Panc1 (cell line): ENCODE data around the gene PHLDB2. TPM values are rescaled to one million over a fixed set of nuclear protein-coding genes. Genes with fewer than 3 reads are reported as not detected.

Experiments
- ATAC-seq: fragments of 200-7000 bp; cut with Tn5 transposase; 2 replicates; pipeline ENCODE4 v1.9.1; 2020; ENCODE audit warnings: mild to moderate bottlenecking, moderate library complexity
- BruUV-seq: library from RNA; stranded (reverse); fragments of 400-500 nt; replicated peaks from 2 replicates; lab custom pipeline; 2021; lab: Mats Ljungman, UMichigan
- CTCF ChIA-PET: fragments of 300-600 bp; sonication (Branson Sonifier 250); formaldehyde crosslinking; loops from one replicate; lab custom pipeline; 2022; ENCODE audit warnings: antibody characterized with exemption; lab: Charles Lee
- POLR2A ChIA-PET: fragments of 300-600 bp; sonication (Branson Sonifier 250); formaldehyde crosslinking; loops from one replicate; lab custom pipeline; 2022; ENCODE audit warnings: antibody characterized with exemption; lab: Charles Lee
- DNase-seq: peaks from one replicate; pipeline ENCODE4 v3.0.0-alpha.2; 2010; ENCODE audit warnings: low read depth, low spot score
- H3K27ac ChIP-seq: 2 replicates; pipeline ENCODE4 v1.5.1; 2011; ENCODE audit warnings: mild to moderate bottlenecking, low read length, inconsistent platforms
- H3K27me3 ChIP-seq: fragments of 200-500 bp; sonication (Bioruptor generic); 2 replicates; pipeline ENCODE4 v1.6.0; 2014; ENCODE audit warnings: low read length, inconsistent platforms; ENCODE audit not compliant: control insufficient read depth, insufficient read depth
- H3K36me3 ChIP-seq: fragments of 200-500 bp; sonication (Bioruptor generic); 2 replicates; pipeline ENCODE4 v1.5.1; 2014; ENCODE audit warnings: inconsistent platforms, mild to moderate bottlenecking, low read length, moderate library complexity; ENCODE audit not compliant: control insufficient read depth, insufficient read depth
- H3K4me1 ChIP-seq: 2 replicates; pipeline ENCODE4 v1.5.1; 2011; ENCODE audit warnings: inconsistent platforms, mild to moderate bottlenecking, low read length, moderate library complexity; ENCODE audit not compliant: control insufficient read depth, insufficient read depth
- H3K4me3 ChIP-seq, 2 experiments: 2 replicates each; pipeline ENCODE4 v1.5.1; 2011 to 2012; ENCODE audit warnings: low read depth in 2 of 2, low read length in 2 of 2, mild to moderate bottlenecking in 2 of 2, inconsistent platforms in 1 of 2, moderate library complexity in 1 of 2
- H3K9me3 ChIP-seq: fragments of 200-500 bp; sonication (Bioruptor generic); 2 replicates; pipeline ENCODE4 v1.5.1; 2014; ENCODE audit warnings: low read depth, mild to moderate bottlenecking, inconsistent platforms, low read length, moderate library complexity; ENCODE audit not compliant: control insufficient read depth, insufficient read depth
- CTCF ChIP-seq: fragments of 450-650 bp; IDR thresholded peaks from 2 replicates; pipeline ENCODE4 v1.5.1; 2017; ENCODE audit warnings: mild to moderate bottlenecking
- POLR2AphosphoS5 ChIP-seq: IDR thresholded peaks from 2 replicates; pipeline ENCODE4 v1.6.1; 2012; ENCODE audit warnings: mild to moderate bottlenecking, low read depth, low read length, moderate library complexity
- SIN3A ChIP-seq: IDR thresholded peaks from 2 replicates; pipeline ENCODE4 v1.6.1; 2012; ENCODE audit warnings: low read depth, mild to moderate bottlenecking, low read length, moderate library complexity, borderline replicate concordance; ENCODE audit not compliant: insufficient read depth
- TCF7L2 ChIP-seq: IDR thresholded peaks from 2 replicates; pipeline ENCODE4 v1.6.1; 2011; ENCODE audit warnings: mild to moderate bottlenecking, low read depth, low read length, inconsistent platforms
- in situ Hi-C: cut with HindIII; loops from 2 replicates; pipeline ENCODE4 v1.10.0; 2016; ENCODE audit warnings: low sequenced_read_pairs, low pct_unique_long_range_greater_than_20kb
- intact Hi-C: fragments of 100-400 bp; cut with micrococcal nuclease; formaldehyde crosslinking; loops from one replicate; pipeline ENCODE4 v1.10.0; 2022; ENCODE audit not compliant: unreplicated experiment
- total RNA-seq: library from RNA; stranded (reverse); gene quantifications from one replicate; pipeline ENCODE4 v1.2.1, GENCODE V29; 2021; ENCODE audit not compliant: unreplicated experiment
- TF ChIP-seq, protein P1 (sequence below), 2 experiments: IDR thresholded peaks; 2 replicates each; pipeline ENCODE4 v1.6.1; 2011 to 2012; ENCODE audit warnings: low read depth in 2 of 2, control low read depth in 1 of 2, low read length in 1 of 2, mild to moderate bottlenecking in 1 of 2, moderate library complexity in 1 of 2; ENCODE audit not compliant: insufficient read depth in 1 of 2

Gene PHLDB2
- total RNA-seq, 1 experiment from 2014 or later = 11.3 TPM

GRCh38 chr3:111901637-111902036 is 42.6 kb downstream of the PHLDB2 start:
- intact Hi-C loops (no loop called here), in situ Hi-C loops (no loop called here)
- CTCF ChIA-PET = no interaction called here
- no TSS peak for BruUV-seq
- Histone ChIP-seq H3K9me3 (no peaks in the 10 kb centered on the region), H3K27me3 (no peaks in the 10 kb centered on the region), H3K27ac (no peak overlapping the region), H3K4me3 (no peak overlapping the region), H3K4me1 (no peaks in the 10 kb centered on the region; the same call in 1 of the 2 replicates), H3K36me3 (no peaks in the 10 kb centered on the region)
- DNase-seq (no peak), ATAC-seq (no peak)
- POLR2A ChIA-PET = no interaction called here
- no peak for TF ChIP-seq CTCF
- no peak for TF ChIP-seq SIN3A
- TF ChIP-seq, protein P1, sequence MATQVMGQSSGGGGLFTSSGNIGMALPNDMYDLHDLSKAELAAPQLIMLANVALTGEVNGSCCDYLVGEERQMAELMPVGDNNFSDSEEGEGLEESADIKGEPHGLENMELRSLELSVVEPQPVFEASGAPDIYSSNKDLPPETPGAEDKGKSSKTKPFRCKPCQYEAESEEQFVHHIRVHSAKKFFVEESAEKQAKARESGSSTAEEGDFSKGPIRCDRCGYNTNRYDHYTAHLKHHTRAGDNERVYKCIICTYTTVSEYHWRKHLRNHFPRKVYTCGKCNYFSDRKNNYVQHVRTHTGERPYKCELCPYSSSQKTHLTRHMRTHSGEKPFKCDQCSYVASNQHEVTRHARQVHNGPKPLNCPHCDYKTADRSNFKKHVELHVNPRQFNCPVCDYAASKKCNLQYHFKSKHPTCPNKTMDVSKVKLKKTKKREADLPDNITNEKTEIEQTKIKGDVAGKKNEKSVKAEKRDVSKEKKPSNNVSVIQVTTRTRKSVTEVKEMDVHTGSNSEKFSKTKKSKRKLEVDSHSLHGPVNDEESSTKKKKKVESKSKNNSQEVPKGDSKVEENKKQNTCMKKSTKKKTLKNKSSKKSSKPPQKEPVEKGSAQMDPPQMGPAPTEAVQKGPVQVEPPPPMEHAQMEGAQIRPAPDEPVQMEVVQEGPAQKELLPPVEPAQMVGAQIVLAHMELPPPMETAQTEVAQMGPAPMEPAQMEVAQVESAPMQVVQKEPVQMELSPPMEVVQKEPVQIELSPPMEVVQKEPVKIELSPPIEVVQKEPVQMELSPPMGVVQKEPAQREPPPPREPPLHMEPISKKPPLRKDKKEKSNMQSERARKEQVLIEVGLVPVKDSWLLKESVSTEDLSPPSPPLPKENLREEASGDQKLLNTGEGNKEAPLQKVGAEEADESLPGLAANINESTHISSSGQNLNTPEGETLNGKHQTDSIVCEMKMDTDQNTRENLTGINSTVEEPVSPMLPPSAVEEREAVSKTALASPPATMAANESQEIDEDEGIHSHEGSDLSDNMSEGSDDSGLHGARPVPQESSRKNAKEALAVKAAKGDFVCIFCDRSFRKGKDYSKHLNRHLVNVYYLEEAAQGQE (IDR thresholded peaks at IDR 0.05; ENCODE audit: insufficient read depth in 1 of 2, low read depth in 2 of 2, low read length in 1 of 2) = no peak
- no peak for TF ChIP-seq TCF7L2
- TF ChIP-seq POLR2AphosphoS5 = no peak

DNA sequence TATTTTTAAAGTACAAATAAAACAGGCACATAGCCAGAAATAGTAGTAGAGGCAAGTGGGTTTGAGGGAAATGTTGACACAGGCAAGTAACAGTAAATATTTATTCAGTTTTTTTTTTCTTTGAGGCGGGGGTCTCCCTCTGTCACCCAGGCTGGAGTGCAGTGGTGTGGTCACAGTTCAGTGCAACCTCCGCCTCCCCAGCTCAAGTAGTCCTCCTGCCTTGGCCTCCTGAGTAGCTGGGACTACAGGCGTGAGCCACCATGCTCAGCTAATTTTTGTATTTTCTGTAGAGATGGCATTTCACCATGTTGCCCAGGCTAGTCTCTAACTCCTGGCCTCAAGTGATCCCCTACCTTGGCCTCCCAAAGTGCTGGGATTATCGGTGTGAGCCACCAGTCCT is 43.5 kb downstream of the PHLDB2 start:
- Histone ChIP-seq H3K27me3 (no peaks in the 10 kb centered on the region), H3K4me1 (no peaks in the 10 kb centered on the region; the same call in 1 of the 2 replicates), H3K9me3 (no peaks in the 10 kb centered on the region), H3K4me3 (no peak overlapping the region), H3K27ac (no peak overlapping the region), H3K36me3 (no peaks in the 10 kb centered on the region)
- no peak for DNase-seq
- in situ Hi-C loops = no loop called here
- POLR2A ChIA-PET = no interaction called here
- TF ChIP-seq POLR2AphosphoS5 (no peak), SIN3A (no peak), CTCF (no peak), TCF7L2 (no peak)
- TF ChIP-seq, protein P1 (IDR thresholded peaks at IDR 0.05; ENCODE audit: insufficient read depth in 1 of 2, low read depth in 2 of 2, low read length in 1 of 2) = no peak
- CTCF ChIA-PET = no interaction called here
- intact Hi-C loops = no loop called here
- no TSS peak for BruUV-seq
- peak; percentile 11; the same call in 1 of the 2 replicates for ATAC-seq
